GM12878 (cell line): Measurements from ENCODE around the gene ASTL. TPM values are rescaled to one million over a fixed set of nuclear protein-coding genes. Genes with fewer than 3 reads are reported as not detected.

Experiments used
- CUX1 ChIP-seq: IDR thresholded peaks from 2 replicates; pipeline ENCODE4 v1.6.1; 2012; ENCODE audit warnings: improper control_type of control experiment, low read depth, low read length; ENCODE audit not compliant: insufficient replicate concordance
- E4F1 ChIP-seq: fragments of 450-650 bp; IDR thresholded peaks from 2 replicates; pipeline ENCODE4 v1.6.1; 2018; ENCODE audit warnings: borderline replicate concordance, mild to moderate bottlenecking; ENCODE audit not compliant: partially characterized antibody
- HDGF ChIP-seq: fragments of 450-650 bp; IDR thresholded peaks from 2 replicates; pipeline ENCODE4 v1.6.1; 2016; ENCODE audit warnings: antibody characterized with exemption
- MXI1 ChIP-seq: fragments of 150-350 bp; IDR thresholded peaks from 2 replicates; pipeline ENCODE4 v1.6.1; 2011; ENCODE audit warnings: low read depth, mild to moderate bottlenecking, inconsistent platforms, low read length, improper control_type of control experiment
- NKRF ChIP-seq: fragments of 450-650 bp; conservative IDR thresholded peaks from 2 replicates; pipeline ENCODE4 v1.6.1; 2017; ENCODE audit warnings: mild to moderate bottlenecking, moderate library complexity
- RAD21 ChIP-seq: IDR thresholded peaks from 2 replicates; pipeline ENCODE4 v1.6.1; 2011; ENCODE audit warnings: mild to moderate bottlenecking, low read depth, low read length, moderate library complexity; ENCODE audit not compliant: insufficient read depth
- RBBP5 ChIP-seq: fragments of 200-600 bp; sonication (generic); conservative IDR thresholded peaks from 2 replicates; pipeline ENCODE4 v1.6.1; 2016
- SMARCA5 ChIP-seq: fragments of 450-650 bp; IDR thresholded peaks from 2 replicates; pipeline ENCODE4 v1.6.1; 2017; ENCODE audit warnings: mild to moderate bottlenecking
- SMC3 ChIP-seq: IDR thresholded peaks from 2 replicates; pipeline ENCODE4 v1.6.1; 2011; ENCODE audit warnings: low read length, improper control_type of control experiment, borderline replicate concordance
- SREBF1 ChIP-seq: IDR thresholded peaks from 2 replicates; pipeline ENCODE4 v1.6.1; 2012; ENCODE audit warnings: mild to moderate bottlenecking, low read length
- TCF12 ChIP-seq: IDR thresholded peaks from 2 replicates; pipeline ENCODE4 v1.6.1; 2011; ENCODE audit warnings: low read depth, mild to moderate bottlenecking, low read length
- ZBTB4 ChIP-seq: fragments of 450-650 bp; formaldehyde crosslinking; IDR thresholded peaks from 2 replicates; pipeline ENCODE4 v1.4.0; 2022; ENCODE audit warnings: mild to moderate bottlenecking, moderate library complexity
- polyA plus RNA-seq, 11 experiments: library from polyadenylated mRNA; depleted of rRNA in 4 of 11; unstranded in 6 of 11; stranded (reverse) in 5 of 11; fragments of >200 nt; fragmentation: Nextera tagmentation in 4 of 11; fragmentation: Illumina TruSeq in 1 of 11; extraction: Ambion mirVana in 4 of 11; extraction: Trizol in 1 of 11; gene quantifications; 1 replicate in 1 of 11; 2 replicates in 10 of 11; pipeline versions ENCODE4 v1.2.1 to v1.2.3, GENCODE V29; 2011 to 2016; ENCODE audit warnings: inconsistent platforms in 2 of 11, missing spikeins in 2 of 11, low read depth in 1 of 11
- total RNA-seq, 4 experiments: library from RNA; depleted of rRNA in 3 of 4; stranded (reverse); fragments of >200 nt in 3 of 4; fragmentation: Illumina TruSeq in 1 of 4; extraction: Trizol in 1 of 4; gene quantifications; 2 replicates each; pipeline versions ENCODE4 v1.2.1 to v1.2.3, GENCODE V29; 2013 to 2021

The ASTL gene
- total and polyA plus RNA-seq, 10 of the 15 experiments (the other 5 are each of a cell fraction or from before 2014, with no cell fraction given): 0.18 to 1.0 (median 0.38) TPM; not detected in 4

- TF ChIP-seq CUX1 (no peak), MXI1 (peak; percentile 58; the same call in 1 of the 2 replicates), SREBF1 (no peak), HDGF (peak; percentile 89; the same call in 1 of the 2 replicates), SMARCA5 (peak; percentile 58; the same call in 1 of the 2 replicates), TCF12 (peak; percentile 6; the same call in 1 of the 2 replicates), RBBP5 (no peak), NKRF (peak; percentile 45), E4F1 (no peak), SMC3 (peak; percentile 43; the same call in 1 of the 2 replicates), ZBTB4 (CRISPR knock-in tag) (peak; percentile 80), RAD21 (peak; percentile 42)
Measured at GRCh38 chr2:96142217-96143113, 4.2 kb upstream of the ASTL start (continued).
